Measurements from ENCODE around the gene IGF2R.
"Not testable (repeated sequence)": the region's sequence is repeated elsewhere in the genome, so short reads cannot be mapped to it uniquely, and the experiment has no call there.

The IGF2R gene

GRCh38 chr6:159955945-159956361 is 12.9 kb upstream of the IGF2R start:
- no peak for DNase-seq

GRCh38 chr6:159957071-159957673 is 11.7 kb upstream of the IGF2R start:
- no peak for DNase-seq

GRCh38 chr6:159959165-159959975 is 9.5 kb upstream of the IGF2R start:
- DNase-seq, result no peak

- peak; percentile 62 for DNase-seq
Measured at GRCh38 chr6:159959976-159960384, 8.9 kb upstream of the IGF2R start.

- no peak for DNase-seq
Measured at GRCh38 chr6:159960485-159960884, 8.4 kb upstream of the IGF2R start.

- DNase-seq, result peak; percentile 70
Measured at GRCh38 chr6:159961528-159961927, 7.4 kb upstream of the IGF2R start.

- no peak for DNase-seq
Measured at GRCh38 chr6:159963111-159963510, 5.8 kb upstream of the IGF2R start.

GRCh38 chr6:159964046-159964445 is 4.8 kb upstream of the IGF2R start:
- DNase-seq, result no peak

GRCh38 chr6:159966339-159966738 is 2.5 kb upstream of the IGF2R start:
- no peak for DNase-seq

GRCh38 chr6:159966981-159967380 is 1.9 kb upstream of the IGF2R start:
- DNase-seq, result peak; percentile 57

- DNase-seq, result not testable (repeated sequence)
Measured at GRCh38 chr6:159967621-159968020, 1.3 kb upstream of the IGF2R start.

GRCh38 chr6:159969204-159969912 is 476 bp downstream of the IGF2R start:
- DNase-seq, result peak; percentile 26

- peak; percentile 84 for DNase-seq
Measured at GRCh38 chr6:159969921-159970320, 1.0 kb downstream of the IGF2R start.

- DNase-seq, result no peak
Measured at GRCh38 chr6:159970659-159971063, 1.8 kb downstream of the IGF2R start.

GRCh38 chr6:159971341-159972178 is 2.7 kb downstream of the IGF2R start:
- DNase-seq, result no peak

- DNase-seq, result no peak
Measured at GRCh38 chr6:159972506-159973268, 3.8 kb downstream of the IGF2R start.

- no peak for DNase-seq
Measured at GRCh38 chr6:159973406-159973805, 4.5 kb downstream of the IGF2R start.

- peak; percentile 85 for DNase-seq
Measured at GRCh38 chr6:159973951-159974350, 5.1 kb downstream of the IGF2R start.

GRCh38 chr6:159974932-159975331 is 6.0 kb downstream of the IGF2R start:
- DNase-seq, result no peak

GRCh38 chr6:159976686-159977254 is 7.9 kb downstream of the IGF2R start:
- DNase-seq, result no peak

- DNase-seq, result no peak
Measured at GRCh38 chr6:159977255-159977903, 8.5 kb downstream of the IGF2R start.
